GM12891 (cell line): ENCODE data around the gene FIBIN.

Source experiments
- POLR2A ChIP-seq: IDR thresholded peaks from 2 replicates; pipeline ENCODE4 v1.6.1; 2011; ENCODE audit warnings: low read depth, low read length, control low read depth
- POLR2AphosphoS5 ChIP-seq: IDR thresholded peaks from 2 replicates; pipeline ENCODE4 v1.6.1; 2011; ENCODE audit warnings: low read depth, low read length, control low read depth

GRCh38 chr11:27039873-27040272 is 46.0 kb downstream of the FIBIN start:
- TF ChIP-seq POLR2A: no peak
- TF ChIP-seq POLR2AphosphoS5: no peak
